ENCODE measurements around the gene ANKRD17. TPM values are rescaled to one million over a fixed set of nuclear protein-coding genes. Genes with fewer than 3 reads are reported as not detected.

ANKRD17 gene
- total and polyA plus RNA-seq, 2 of the 4 experiments (the other 2 are of a cell fraction) = 28.5 to 75.3 TPM

- no peak overlapping the region for H2BK5ac ChIP-seq (ENCODE audit: low read depth, low read length, poor library complexity, severe bottlenecking)
- no peak overlapping the region for H3K18ac ChIP-seq (ENCODE audit: low read depth, low read length)
- H2AK9ac ChIP-seq (replicated peaks; ENCODE audit: low read depth, low read length, poor library complexity) = no peak overlapping the region
- no peaks in the 10 kb centered on the region for H3K9me1 ChIP-seq (ENCODE audit: insufficient read depth, low read length)
- WGBS, 2 experiments (ENCODE audit: extremely low coverage in 2 of 2, insufficient read length in 1 of 2) = no CpG with 5 or more reads among the region's 3 CpGs
- H3K79me1 ChIP-seq (ENCODE audit: low read depth in 1 of 2, low read length in 2 of 2) = peaks cover 21 to 39% of the 10 kb centered on the region in 2 experiments; a peak in 3 of 4 replicates
- H3K9ac ChIP-seq (ENCODE audit: low read depth, low read length) = no peak overlapping the region
- POLR2A ChIA-PET (ENCODE audit: unreplicated experiment) = no interaction called here
- H4K8ac ChIP-seq (ENCODE audit: low read depth in 2 of 2, low read length in 2 of 2) = no peak overlapping the region
- ATAC-seq (ENCODE audit: low read depth) (no peak), DNase-seq (no peak)
- H2BK20ac ChIP-seq (ENCODE audit: low read depth, low read length) = no peak overlapping the region
- intact Hi-C loops (cut with micrococcal nuclease) (no loop called here), dilution Hi-C loops (cut with HindIII; ENCODE audit: low sequenced_read_pairs, unreplicated experiment) (no loop called here), in situ Hi-C loops (cut with MboI; ENCODE audit: low sequenced_read_pairs) (no loop called here)
- no peak overlapping the region for H3K27ac ChIP-seq (ENCODE audit: insufficient read depth, low read length)
- no peaks in the 10 kb centered on the region for H3K4me1 ChIP-seq (ENCODE audit: control insufficient read depth, insufficient read depth, low read length)
- H3K9me3 ChIP-seq (ENCODE audit: control insufficient read depth, insufficient read depth, low read length) = no peaks in the 10 kb centered on the region
- H3K23ac ChIP-seq (ENCODE audit: low read depth, low read length) = no peak overlapping the region
- BruUV-seq (replicated peaks) = no TSS peak
- H3K14ac ChIP-seq (replicated peaks; ENCODE audit: low read depth, low read length) = no peak overlapping the region
- H3K36me3 ChIP-seq (ENCODE audit: control insufficient read depth, insufficient read depth, low read length) = peaks cover 3% of the 10 kb centered on the region; the same call in 1 of the 2 replicates
- H2BK120ac ChIP-seq (ENCODE audit: low read depth, low read length) = no peak overlapping the region
- peaks cover 6% of the 10 kb centered on the region for H4K20me1 ChIP-seq (ENCODE audit: insufficient read depth, low read length)
- no peak overlapping the region for H2AFZ ChIP-seq (replicated peaks; ENCODE audit: low read length, poor library complexity)
- no peak overlapping the region for H3K56ac ChIP-seq (ENCODE audit: extremely low read depth, insufficient read depth, low read length)
- no peak overlapping the region for H2BK15ac ChIP-seq (ENCODE audit: low read depth, low read length)
- TF ChIP-seq NFE2L2 (IDR thresholded peaks at IDR 0.05; ENCODE audit: low read depth, low read length) (no peak), RCOR1 (IDR thresholded peaks at IDR 0.05; ENCODE audit: insufficient replicate concordance, low read length) (no peak), CTCF (conservative IDR thresholded peaks at IDR 0.05; ENCODE audit: low read depth, low read length) (no peak), MAZ (IDR thresholded peaks at IDR 0.05; ENCODE audit: borderline replicate concordance, low read depth, low read length) (no peak)
- CTCF ChIA-PET = no interaction called here
- no peak overlapping the region for H4K91ac ChIP-seq (ENCODE audit: insufficient read depth, low read depth, low read length)
- H3K4ac ChIP-seq (ENCODE audit: low read depth, low read length) = no peak overlapping the region
- H2AK5ac ChIP-seq (ENCODE audit: low read depth, low read length) = no peak overlapping the region
- H3K4me2 ChIP-seq (ENCODE audit: low read depth, low read length) = no peak overlapping the region
- H3K4me3 ChIP-seq (ENCODE audit: insufficient read depth, low read depth, low read length) = no peak overlapping the region
- H3K27me3 ChIP-seq (ENCODE audit: control insufficient read depth, insufficient read depth, low read length) = no peaks in the 10 kb centered on the region
- H4K5ac ChIP-seq (ENCODE audit: low read depth, low read length) = no peak overlapping the region
Observed at GRCh38 chr4:73181231-73181630, 77.4 kb downstream of the ANKRD17 start.

All from IMR-90 (cell line).